Tibial artery (tissue), 4 donors: ENCODE measurements around the gene NAT9.

ENCODE experiments used
- DNase-seq, 2 donors: peaks; one replicate each; pipeline ENCODE4 v3.0.0-alpha.2; 2019
- H3K27ac ChIP-seq, 2 donors: fragments of 200-600 bp; sonication (generic) in 1 of 2; 1 replicate in 1 of 2; 2 replicates in 1 of 2; pipeline ENCODE4 v1.5.1; 2018 to 2019; ENCODE audit warnings: mild to moderate bottlenecking in 1 of 2
- H3K27me3 ChIP-seq, 2 donors: fragments of 200-600 bp; sonication (generic) in 1 of 2; one replicate each; pipeline versions ENCODE4 v1.5.1 to v1.6.0; 2016 to 2019
- H3K36me3 ChIP-seq, 3 donors: fragments of 200-600 bp; sonication (generic) in 2 of 3; one replicate each; pipeline ENCODE4 v1.5.1; 2016 to 2019; ENCODE audit warnings: mild to moderate bottlenecking in 2 of 3
- H3K4me1 ChIP-seq, 4 donors: fragments of 200-600 bp; sonication (generic) in 2 of 4; 1 replicate in 3 of 4; 2 replicates in 1 of 4; pipeline ENCODE4 v1.5.1; 2016 to 2019
- H3K4me3 ChIP-seq, 2 donors: fragments of 200-600 bp; sonication (generic) in 1 of 2; 1 replicate in 1 of 2; 2 replicates in 1 of 2; pipeline ENCODE4 v1.5.1; 2018 to 2019; ENCODE audit warnings: mild to moderate bottlenecking in 2 of 2
- H3K9me3 ChIP-seq, 3 donors: fragments of 200-600 bp; sonication (generic) in 1 of 3; one replicate each; pipeline ENCODE4 v1.5.1; 2016 to 2019
- CTCF ChIP-seq, 2 experiments: fragments of 200-600 bp in 1 of 2; fragments of 450-650 bp in 1 of 2; IDR thresholded peaks; one replicate each; pipeline ENCODE4 v1.5.1; 2017 to 2019; ENCODE audit warnings: antibody characterized with exemption in 2 of 2, mild to moderate bottlenecking in 1 of 2, moderate library complexity in 1 of 2
- intact Hi-C: fragments of 100-400 bp; cut with DNase I; formaldehyde crosslinking; loops from one replicate; pipeline ENCODE4 v1.15.0; 2023; ENCODE audit warnings: low total_unique reads

NAT9 gene

GRCh38 chr17:74807925-74808324 lies 31.8 kb upstream of the NAT9 start:
- Histone ChIP-seq H3K9me3 (no peaks in the 10 kb centered on the region), H3K4me1 (peaks cover 0 to 15% (median 6%) of the 10 kb centered on the region in 4 donors), H3K36me3 (peaks cover 0 to 38% (median 4%) of the 10 kb centered on the region in 3 donors), H3K27ac (no peak overlapping the region), H3K4me3 (no peak overlapping the region), H3K27me3 (no peaks in the 10 kb centered on the region)
- DNase-seq = no peak
- intact Hi-C loops = no loop called here
- TF ChIP-seq CTCF (IDR thresholded peaks at IDR 0.05) = no peak

GRCh38 chr17:74807441-74807840 lies 31.3 kb upstream of the NAT9 start:
- no peak for DNase-seq
- Histone ChIP-seq H3K27me3 (no peaks in the 10 kb centered on the region), H3K9me3 (no peaks in the 10 kb centered on the region), H3K36me3 (peaks cover 0 to 38% (median 4%) of the 10 kb centered on the region in 3 donors), H3K4me1 (peaks cover 0 to 14% (median 3%) of the 10 kb centered on the region in 4 donors), H3K4me3 (no peak overlapping the region), H3K27ac (no peak overlapping the region)
- intact Hi-C loops = no loop called here
- no peak for TF ChIP-seq CTCF (IDR thresholded peaks at IDR 0.05)

- H3K36me3 ChIP-seq = peaks cover 5 to 48% (median 5%) of the 10 kb centered on the region in 3 donors
- intact Hi-C loops = no loop called here
- no peak for DNase-seq
- no peak overlapping the region for H3K27ac ChIP-seq
- peaks cover 0 to 8% (median 0%) of the 10 kb centered on the region in 4 donors for H3K4me1 ChIP-seq
- no peak overlapping the region for H3K4me3 ChIP-seq
- H3K9me3 ChIP-seq = no peaks in the 10 kb centered on the region
- TF ChIP-seq CTCF (IDR thresholded peaks at IDR 0.05) = no peak
- H3K27me3 ChIP-seq = no peaks in the 10 kb centered on the region
Observed at GRCh38 chr17:74806334-74806733, 30.2 kb upstream of the NAT9 start.

- no peaks in the 10 kb centered on the region for H3K27me3 ChIP-seq
- H3K4me3 ChIP-seq = no peak overlapping the region
- H3K4me1 ChIP-seq = peaks cover 0 to 7% (median 0%) of the 10 kb centered on the region in 4 donors
- intact Hi-C loops = no loop called here
- H3K9me3 ChIP-seq = no peaks in the 10 kb centered on the region
- H3K36me3 ChIP-seq = peaks cover 5 to 55% (median 11%) of the 10 kb centered on the region in 3 donors
- DNase-seq = no peak
- H3K27ac ChIP-seq = no peak overlapping the region
- TF ChIP-seq CTCF (IDR thresholded peaks at IDR 0.05) = no peak
Observed at GRCh38 chr17:74805591-74805991, 29.4 kb upstream of the NAT9 start.

GRCh38 chr17:74804683-74805082 lies 28.5 kb upstream of the NAT9 start:
- H3K9me3 ChIP-seq = no peaks in the 10 kb centered on the region
- H3K27ac ChIP-seq = no peak overlapping the region
- H3K27me3 ChIP-seq = no peaks in the 10 kb centered on the region
- no peak for TF ChIP-seq CTCF (IDR thresholded peaks at IDR 0.05)
- H3K4me3 ChIP-seq = no peak overlapping the region
- no peak for DNase-seq
- intact Hi-C loops = no loop called here
- peaks cover 5 to 64% (median 20%) of the 10 kb centered on the region in 3 donors for H3K36me3 ChIP-seq
- no peaks in the 10 kb centered on the region for H3K4me1 ChIP-seq

GRCh38 chr17:74803971-74804370 lies 27.8 kb upstream of the NAT9 start:
- Histone ChIP-seq H3K9me3 (no peaks in the 10 kb centered on the region), H3K27me3 (no peaks in the 10 kb centered on the region), H3K27ac (no peak overlapping the region), H3K4me1 (no peaks in the 10 kb centered on the region), H3K4me3 (no peak overlapping the region), H3K36me3 (peaks cover 5 to 72% (median 27%) of the 10 kb centered on the region in 3 donors)
- no peak for DNase-seq
- intact Hi-C loops = no loop called here
- no peak for TF ChIP-seq CTCF (IDR thresholded peaks at IDR 0.05)
